ENCODE measurements around the gene RGS13. TPM values are rescaled to one million over a fixed set of nuclear protein-coding genes. Genes with fewer than 3 reads are reported as not detected.

The RGS13 gene
- polyA plus RNA-seq (ENCODE audit: insufficient read length): 0.71 TPM

GRCh38 chr1:192635939-192636338 is at the start of gene RGS13:
Gene RGS13 (plus strand): TSS chr1:192636147. CDS start chr1:192644335, 8,188 bp downstream.
- no peak for DNase-seq (ENCODE audit: low read depth)

GRCh38 chr1:192587386-192588266 is 48.3 kb upstream of the RGS13 start:
- no peak for DNase-seq (ENCODE audit: low read depth)

DNA sequence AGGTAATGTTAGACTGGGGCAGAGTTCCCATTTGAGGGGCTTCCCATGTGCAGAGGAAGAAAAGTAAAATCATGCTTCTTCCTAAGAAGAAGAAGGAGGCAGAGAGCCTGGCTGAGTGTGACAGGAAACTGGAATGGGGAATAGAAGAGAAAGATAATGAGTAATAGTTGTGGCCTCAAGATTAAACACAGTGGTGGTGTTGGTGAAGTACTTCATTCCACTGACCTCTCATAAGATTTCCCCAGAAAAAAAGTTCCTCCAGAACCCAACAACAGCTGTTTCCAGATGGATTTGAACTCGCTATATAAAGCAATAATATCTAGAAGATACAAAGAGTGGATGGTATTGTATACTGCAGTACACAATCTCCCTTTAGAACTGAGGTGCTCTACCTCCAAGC is 47.4 kb upstream of the RGS13 start:
- DNase-seq (ENCODE audit: low read depth): no peak

- no peak for DNase-seq (ENCODE audit: low read depth)
Measured at GRCh38 chr1:192589813-192590212, 46.1 kb upstream of the RGS13 start.

DNA sequence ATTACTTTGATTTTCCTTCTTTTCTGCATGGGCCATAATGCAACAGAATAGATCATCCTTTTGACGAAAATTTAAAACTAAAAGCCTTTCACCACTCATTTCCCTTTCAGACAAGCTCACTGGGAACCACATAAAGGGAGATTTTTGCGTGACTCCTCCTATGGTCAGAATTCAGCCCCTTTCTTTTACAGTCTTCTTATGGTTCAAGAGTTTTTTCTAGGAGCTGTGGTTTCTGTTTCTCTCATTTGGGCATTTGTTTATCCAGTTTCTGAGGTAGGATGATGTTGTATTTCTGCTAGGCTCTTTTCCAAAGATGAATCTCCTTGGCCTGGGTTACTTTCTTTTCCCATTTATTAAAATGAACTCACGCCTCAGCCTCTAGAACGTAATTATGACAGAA is 43.4 kb upstream of the RGS13 start:
- DNase-seq (ENCODE audit: low read depth): no peak

- no peak for DNase-seq (ENCODE audit: low read depth)
Measured at GRCh38 chr1:192592981-192593708, 42.8 kb upstream of the RGS13 start.

DNA sequence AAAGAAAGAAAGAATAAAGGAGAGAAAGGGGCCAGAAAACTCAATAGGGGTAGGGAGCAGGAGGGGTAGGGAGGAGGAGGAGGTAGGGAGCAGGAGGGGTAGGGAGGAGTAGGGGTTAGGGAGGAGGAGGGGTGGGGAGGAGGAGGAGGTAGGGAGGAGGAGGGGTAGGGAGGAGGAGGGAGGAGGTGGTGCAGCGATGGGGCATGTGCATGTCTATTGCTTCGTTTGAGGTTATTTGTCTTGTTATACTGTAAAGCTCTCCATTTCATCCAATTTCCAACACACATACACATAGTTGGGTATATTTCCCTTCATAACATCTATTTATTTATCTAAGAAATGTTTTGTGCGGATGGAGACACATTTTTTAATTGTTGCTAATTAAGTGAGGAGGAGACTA is 40.6 kb upstream of the RGS13 start:
- DNase-seq (ENCODE audit: low read depth): no peak

DNA sequence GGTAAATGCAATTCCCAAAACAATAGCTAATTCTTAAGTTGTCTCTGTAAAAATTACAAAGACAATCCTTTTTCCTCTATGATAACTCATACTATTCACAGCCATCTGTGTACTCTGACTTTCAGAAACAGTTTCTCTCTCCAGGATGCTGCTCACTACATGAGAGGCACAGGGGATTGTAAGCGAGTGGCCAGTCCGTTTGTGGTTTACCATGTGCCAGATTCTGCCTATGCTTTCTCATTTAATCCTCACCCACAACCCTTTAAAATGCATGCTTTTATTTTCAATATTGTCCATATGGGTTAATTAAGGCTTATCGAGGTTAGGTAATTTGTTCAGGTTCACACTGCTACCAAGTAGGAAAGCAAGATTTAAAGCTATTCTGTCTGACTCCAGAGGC is 37.4 kb upstream of the RGS13 start:
- no peak for DNase-seq (ENCODE audit: low read depth)

- no peak for DNase-seq (ENCODE audit: low read depth)
Measured at GRCh38 chr1:192600275-192600674, 35.7 kb upstream of the RGS13 start.

DNA sequence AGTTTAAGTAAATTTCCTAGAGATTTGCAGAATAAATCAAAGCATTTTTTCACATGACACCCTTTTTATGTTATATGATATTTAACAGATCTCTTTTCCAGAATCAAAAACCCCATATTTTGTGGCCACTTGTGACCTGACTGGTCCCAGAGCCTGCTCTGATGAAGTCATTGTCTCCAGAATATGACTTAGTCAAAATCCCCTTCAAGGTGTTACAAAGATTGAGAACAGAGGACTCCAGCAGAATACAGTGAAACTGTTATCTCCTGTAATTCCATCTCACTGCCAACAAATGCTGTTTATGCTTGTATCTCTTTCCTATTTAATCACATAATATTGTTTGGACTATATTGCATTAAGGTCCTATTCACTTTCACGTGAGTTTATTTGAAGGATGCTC is 34.8 kb upstream of the RGS13 start:
- no peak for DNase-seq (ENCODE audit: low read depth)

DNA sequence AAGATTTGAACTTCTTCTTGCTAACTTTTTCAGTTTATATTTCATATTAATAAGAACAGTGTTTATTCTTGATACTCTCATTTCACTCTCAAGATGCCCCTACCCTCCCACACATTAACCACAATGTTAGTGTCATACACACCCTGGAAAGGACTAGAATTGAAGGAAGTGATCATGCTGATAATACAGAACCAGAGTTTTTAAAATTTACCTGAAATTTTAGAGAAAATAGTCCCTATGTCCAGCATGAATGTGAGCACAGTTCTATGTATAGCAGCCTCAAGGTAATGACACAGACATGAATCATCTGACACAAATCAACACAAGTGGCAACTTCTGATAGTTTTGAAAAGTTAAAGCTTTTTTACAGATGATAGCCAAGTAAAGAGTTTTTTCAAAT is 34.4 kb upstream of the RGS13 start:
- DNase-seq (ENCODE audit: low read depth): no peak

DNA sequence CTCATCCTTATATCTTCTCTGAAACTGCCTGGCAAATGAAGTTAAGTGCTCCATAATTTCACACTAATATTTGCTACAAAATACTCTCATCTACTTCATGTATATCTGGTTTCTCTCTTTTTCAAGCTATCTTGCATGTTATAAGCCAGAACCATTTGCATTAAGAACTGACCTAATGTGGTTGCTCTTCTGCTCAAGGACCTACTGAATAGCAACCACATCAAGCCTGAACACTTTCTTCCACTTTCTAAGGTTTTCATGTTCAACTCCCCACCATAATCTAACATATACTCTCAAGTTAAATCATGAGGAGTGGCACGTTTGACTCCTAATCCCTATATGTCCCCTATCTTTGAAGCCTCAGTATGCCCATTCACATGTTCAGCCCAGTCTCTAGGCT is 33.2 kb upstream of the RGS13 start:
- no peak for DNase-seq (ENCODE audit: low read depth)

DNA sequence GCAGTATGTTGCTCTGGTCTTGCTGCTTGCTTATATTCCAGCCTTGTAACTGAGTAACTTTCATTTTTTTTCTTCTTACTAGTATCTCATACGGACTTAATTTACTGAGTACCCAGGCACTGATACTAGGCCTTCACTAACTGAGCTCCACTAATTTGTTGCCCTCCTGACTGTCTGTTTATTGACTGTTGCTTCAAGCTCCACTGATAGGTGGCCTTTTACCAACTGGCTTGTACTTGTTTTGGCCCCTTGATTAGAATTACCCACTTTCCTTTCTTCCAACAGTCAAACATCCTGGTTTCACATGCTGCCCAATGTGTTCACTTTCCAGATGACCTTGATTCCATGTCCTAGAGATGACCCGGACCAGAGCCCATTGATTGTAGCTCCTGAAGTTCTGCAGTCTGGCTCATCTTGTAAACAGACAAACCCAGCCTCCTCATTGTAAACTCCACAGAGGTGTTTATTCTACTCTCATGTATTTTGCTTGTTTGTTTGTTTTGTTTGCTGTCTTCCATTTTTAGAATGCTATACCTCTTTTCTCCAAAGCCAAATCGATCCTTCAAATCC is 32.6 kb upstream of the RGS13 start:
- no peak for DNase-seq (ENCODE audit: low read depth)

DNA sequence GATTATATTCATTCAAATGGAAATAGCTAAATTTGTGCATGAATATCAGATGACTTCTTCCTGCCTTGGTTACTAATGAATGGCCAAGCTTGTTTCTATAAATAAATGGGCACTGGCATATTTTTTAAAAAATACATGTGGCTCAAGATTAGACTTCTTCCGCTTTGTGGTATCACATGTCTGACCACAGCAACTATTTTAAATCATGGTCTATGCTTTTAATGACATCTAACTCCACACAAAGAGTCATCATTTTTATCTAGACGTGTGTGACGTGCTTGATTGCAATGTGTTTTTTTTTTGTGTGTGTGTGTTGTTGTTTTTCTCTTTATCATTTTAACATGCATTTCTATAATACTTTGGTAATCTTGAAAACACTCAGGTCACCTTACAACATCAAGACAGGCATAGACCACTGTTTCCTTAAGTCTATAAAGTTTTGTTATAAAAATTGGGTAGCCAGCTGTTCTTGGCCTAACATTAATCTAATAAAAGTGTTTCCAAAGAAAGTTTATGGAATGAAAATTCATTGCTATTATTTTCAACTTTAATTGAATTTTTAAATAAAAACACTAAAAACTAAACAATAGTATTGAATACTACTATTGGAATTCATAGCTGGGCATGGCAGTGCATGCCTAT is 30.8 kb upstream of the RGS13 start:
- no peak for DNase-seq (ENCODE audit: low read depth)

DNA sequence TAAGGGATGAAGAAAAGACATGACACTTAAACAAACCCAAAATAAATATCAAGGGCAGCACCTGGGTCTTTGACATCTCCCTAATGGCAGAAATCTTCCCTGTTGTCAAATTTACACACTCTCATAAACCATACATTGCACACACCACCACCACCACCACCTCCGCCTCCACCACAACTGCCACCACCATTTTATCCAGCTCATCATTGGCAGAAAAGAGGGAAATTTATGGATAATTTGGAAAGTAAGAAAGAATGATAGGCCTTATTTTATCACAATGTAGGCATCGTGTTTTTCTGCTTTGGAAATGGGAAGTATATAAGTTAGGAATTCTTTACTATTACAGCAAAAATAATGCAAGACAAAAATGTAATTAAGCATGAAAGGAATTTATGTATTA is 27.3 kb upstream of the RGS13 start:
- DNase-seq (ENCODE audit: low read depth): no peak

DNA sequence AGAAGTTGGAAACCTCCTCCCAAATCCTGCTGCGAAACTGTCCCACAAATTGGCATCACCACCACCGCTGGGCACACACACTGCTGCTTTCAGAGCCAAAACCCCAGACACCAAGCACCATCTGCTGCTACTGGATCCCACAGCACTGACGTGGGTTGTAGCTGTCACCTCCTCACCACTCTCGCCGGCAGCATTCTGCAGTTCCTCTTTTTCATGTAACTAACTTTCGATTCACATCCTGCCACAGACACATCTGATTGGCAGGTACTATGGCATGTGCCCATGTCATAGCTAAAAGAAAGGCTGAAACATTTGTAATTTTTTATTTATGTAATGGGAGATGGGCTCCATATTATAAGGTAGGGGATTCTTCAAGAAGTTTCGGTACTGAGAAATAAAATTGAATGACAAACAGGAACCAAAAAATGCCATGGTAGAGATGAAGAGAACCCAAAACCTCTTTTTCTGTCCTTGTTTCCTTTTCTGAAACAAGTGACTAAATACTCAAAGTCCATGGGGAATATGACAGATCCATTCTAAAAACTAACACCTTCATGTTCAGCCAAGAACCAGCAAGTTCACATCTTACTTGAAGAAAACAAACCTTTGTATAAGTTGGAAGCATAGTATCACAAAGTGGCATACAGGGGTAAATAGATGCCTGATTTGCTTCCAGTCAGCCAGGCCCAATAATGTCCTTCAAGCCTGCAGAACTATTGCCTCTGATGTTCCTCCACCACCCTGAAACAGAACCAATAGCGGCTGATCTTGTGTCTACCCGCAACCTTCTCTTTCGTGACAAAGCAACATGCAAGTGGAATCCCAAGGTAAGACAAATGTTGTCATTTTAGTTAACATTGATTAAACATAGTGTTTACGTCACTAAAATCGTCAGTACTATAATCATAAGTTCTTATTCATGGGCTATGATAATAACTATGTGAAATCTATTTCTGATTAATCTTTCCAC is 26.6 kb upstream of the RGS13 start:
- no peak for DNase-seq (ENCODE audit: low read depth)

DNA sequence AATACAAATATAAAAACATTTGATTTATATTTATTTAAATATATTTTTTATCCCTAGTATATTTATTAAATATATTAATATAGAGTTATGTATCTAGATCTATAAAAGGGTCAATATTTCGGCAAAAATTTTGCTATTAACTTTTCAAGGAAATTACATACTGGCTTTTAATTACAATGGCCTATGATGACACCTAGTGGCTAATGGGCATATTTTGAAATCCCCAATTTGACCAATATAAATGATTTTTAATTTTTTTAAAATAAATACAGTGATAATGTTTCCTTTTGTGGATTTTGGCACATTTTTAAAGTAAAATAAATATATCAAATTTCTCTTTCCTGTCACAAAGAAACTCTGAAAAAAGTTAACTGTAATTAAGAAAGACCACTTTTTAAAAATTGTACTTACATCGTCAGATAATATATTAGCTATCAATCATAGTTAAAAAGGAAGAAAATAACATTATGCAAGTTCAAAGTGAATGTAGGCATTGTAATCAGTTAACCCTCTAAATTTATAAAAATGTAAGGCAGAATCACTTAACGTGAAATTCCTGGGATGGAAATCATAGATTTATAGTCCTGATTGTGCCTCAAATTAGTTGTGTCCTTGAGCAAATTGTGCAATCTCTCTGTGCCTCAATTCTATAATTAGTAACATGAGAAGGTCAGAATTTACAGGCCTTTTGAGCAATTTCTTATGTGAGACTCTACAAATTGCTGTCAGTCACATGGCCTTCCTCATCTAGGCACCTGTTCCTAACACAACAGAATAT is 25.6 kb upstream of the RGS13 start:
- no peak for DNase-seq (ENCODE audit: low read depth)

GRCh38 chr1:192615055-192615454 is 20.9 kb upstream of the RGS13 start:
- DNase-seq (ENCODE audit: low read depth): no peak

GRCh38 chr1:192620071-192620635 is 15.8 kb upstream of the RGS13 start:
- no peak for DNase-seq (ENCODE audit: low read depth)
